Measurements from ENCODE around the gene RBPJL. TPM values are rescaled to one million over a fixed set of nuclear protein-coding genes. Genes with fewer than 3 reads are reported as not detected.

Gene RBPJL
- total RNA-seq, 1 experiment from 2014 or later, result not detected

DNA sequence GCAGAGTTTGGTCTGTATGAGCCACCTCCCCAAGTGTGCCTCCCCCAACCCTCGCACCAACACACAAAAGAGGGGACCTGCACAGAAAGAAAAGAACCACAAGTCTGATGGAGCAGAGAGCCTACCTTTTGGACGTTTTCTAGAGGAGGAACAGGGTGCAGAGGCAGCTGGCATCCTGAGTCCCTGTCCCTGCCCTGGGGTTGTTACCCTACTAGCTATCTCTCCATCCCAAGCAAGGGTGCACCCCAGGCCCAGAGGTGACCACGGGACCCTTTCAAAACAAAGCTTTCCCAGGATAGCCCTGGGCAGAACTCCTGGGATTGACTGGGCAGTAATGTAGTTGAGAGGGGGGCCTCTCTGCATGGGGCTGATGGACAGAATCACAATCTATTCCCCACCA is 11.2 kb downstream of the RBPJL start:
- no peak for DNase-seq (ENCODE audit: low read depth)

- DNase-seq (ENCODE audit: low read depth), result no peak
These were observed 11.8 kb downstream of the RBPJL start for GRCh38 chr20:45318386-45318939.

- no peak for DNase-seq (ENCODE audit: low read depth)
These were observed 12.3 kb downstream of the RBPJL start for GRCh38 chr20:45318948-45319347.

- DNase-seq (ENCODE audit: low read depth), result no peak
These were observed 14.4 kb downstream of the RBPJL start for GRCh38 chr20:45320948-45321595.

- DNase-seq (ENCODE audit: low read depth), result peak; percentile 76
These were observed 16.3 kb downstream of the RBPJL start for GRCh38 chr20:45322952-45323383.

DNA sequence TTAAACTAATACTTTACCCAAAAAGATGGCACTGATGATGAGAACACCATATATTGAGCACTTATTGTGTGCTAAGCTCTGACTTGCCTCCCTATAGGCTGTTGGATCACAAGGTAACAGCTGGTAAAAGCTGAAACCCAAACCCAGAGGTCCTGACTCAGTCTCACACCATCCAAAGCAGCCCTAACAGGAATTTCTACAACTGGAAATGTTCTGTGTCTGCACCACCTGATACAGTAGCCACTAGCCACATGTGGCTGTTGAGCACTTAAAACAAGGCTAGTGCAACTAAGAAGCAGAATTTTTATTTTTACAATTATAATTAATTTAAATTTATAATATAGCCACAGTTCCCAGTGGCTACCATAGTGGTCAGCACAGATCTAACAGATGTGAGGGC is 17.1 kb downstream of the RBPJL start:
- DNase-seq (ENCODE audit: low read depth), result no peak

- no peak for DNase-seq (ENCODE audit: low read depth)
These were observed 18.7 kb downstream of the RBPJL start for GRCh38 chr20:45325371-45325770.

DNA sequence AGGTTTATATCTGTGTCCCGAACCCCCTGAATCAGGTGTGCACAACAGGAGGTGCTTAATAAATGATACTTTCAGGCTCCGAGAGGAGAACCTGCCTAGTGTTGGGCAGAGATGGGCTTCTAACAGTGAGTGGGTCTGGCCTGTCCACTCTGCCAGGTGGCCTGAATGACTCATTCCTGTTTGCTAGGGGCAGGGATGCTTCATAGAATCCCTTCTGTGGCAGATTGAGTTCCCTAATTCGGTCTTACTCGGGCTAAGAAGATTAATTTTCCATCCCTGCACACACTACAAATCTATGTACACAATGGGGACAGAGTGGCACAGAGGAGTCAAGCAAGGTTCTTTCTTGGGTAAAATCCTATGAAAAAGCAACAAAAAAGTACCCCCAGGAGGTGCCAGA is 21.8 kb downstream of the RBPJL start:
- DNase-seq (ENCODE audit: low read depth), result no peak

DNA sequence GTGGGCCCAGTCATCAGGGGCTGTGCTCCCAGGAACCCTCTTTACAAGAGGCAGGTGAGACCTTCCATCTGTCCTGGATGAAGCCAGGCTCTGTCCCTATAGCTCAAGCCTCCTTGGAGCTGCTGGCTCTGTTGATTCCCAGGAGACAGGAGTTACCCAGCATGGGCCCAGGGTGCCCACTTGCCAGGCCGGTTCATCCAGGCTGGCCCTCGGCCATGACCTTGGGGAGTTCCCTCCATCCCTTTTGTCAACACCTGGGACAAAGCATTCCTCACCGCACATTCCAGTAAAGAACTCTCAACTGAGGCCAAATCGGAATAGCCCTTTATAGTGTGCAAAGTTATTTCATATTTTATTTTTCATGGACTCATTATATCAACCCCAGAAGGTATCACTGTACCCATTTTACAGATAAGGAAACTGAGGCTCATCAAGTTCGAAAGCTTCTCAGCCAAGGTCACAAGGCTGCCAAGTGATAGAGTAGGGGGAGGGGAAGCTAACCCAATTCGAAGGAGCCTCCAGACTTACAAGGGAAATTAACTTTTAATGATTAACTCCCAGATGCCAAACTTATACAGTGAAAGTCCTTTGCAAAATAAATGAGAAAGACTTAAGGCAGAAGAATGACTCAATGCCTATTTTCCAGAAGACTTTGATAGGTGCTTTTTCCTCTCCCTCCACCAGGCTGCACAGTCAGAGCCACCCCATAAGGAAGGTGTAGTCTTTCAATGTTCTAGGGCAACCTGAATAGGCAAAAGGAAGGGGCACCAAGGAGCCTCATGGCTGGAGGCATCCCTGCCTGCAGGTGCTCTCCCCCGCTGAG is 23.1 kb downstream of the RBPJL start:
- no peak for DNase-seq (ENCODE audit: low read depth)

DNA sequence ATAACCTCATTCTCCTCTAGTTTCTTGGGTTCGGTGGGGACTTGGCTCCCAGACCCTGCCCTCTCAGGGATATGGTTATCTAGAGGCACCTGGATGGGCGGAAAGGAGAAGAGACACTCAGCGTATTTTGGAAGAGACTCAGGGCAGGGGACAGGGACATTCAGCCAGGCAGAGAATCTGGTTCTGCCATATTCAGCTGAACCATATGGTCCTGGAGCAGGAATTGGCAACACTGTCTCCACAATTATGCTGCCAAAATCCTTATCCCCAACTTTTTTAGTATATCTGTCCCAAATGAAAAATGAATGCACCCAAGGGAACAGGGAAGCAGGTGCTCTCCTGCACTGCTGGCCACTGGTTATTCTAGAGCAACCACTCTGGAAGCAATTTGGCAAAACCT is 23.8 kb downstream of the RBPJL start:
- no peak for DNase-seq (ENCODE audit: low read depth)

GRCh38 chr20:45336530-45337366 is 30.1 kb downstream of the RBPJL start:
- peak; percentile 99 for DNase-seq (ENCODE audit: low read depth)

GRCh38 chr20:45337367-45338120 is 30.9 kb downstream of the RBPJL start:
- peak; percentile 97 for DNase-seq (ENCODE audit: low read depth)

DNA sequence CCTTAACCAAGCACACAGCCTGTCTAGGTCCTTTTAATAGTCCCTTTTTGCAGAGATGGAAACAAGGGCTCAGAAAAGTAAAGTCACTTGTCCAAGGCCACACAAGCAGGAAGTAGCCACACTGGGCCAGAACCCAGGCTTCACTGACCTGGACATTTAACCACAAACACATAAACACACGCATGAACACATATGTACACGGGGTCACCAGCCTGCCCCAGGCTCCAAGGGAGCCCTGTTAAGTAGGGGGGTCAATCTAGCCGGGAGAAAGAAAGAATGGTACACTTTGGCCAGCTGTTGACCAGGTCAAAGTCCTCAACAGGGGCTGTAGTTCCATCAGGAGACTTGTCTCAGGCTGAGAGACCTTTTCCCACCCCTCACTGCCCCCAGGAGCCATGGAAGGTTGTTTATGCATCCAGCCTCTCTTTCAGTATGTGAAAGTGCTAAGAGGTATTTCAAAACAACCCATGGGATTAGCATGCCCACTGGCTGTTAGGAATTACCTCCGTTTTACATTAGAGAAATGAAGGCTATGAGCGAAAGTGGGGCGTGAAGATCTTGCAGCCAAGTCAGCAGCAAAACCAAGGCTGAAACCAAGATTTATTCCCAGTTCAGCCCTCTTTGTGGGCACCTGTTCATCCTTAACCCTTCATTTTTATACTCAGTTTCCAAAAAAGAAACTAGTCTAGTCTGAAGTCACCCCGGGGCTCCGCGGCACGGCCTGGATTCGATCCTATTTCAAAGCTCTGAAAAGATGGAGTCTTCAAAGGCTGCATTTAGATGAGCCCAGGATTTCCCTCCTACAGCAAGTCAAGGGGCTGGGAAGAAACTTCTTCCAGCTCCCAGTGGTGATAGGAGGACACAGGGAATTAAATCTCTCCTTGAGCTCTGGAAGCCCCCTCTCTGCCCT is 31.7 kb downstream of the RBPJL start:
- no peak for DNase-seq (ENCODE audit: low read depth)

GRCh38 chr20:45339084-45339483 is 32.4 kb downstream of the RBPJL start:
- no peak for DNase-seq (ENCODE audit: low read depth)

GRCh38 chr20:45339799-45340198 is 33.2 kb downstream of the RBPJL start:
- no peak for DNase-seq (ENCODE audit: low read depth)

DNA sequence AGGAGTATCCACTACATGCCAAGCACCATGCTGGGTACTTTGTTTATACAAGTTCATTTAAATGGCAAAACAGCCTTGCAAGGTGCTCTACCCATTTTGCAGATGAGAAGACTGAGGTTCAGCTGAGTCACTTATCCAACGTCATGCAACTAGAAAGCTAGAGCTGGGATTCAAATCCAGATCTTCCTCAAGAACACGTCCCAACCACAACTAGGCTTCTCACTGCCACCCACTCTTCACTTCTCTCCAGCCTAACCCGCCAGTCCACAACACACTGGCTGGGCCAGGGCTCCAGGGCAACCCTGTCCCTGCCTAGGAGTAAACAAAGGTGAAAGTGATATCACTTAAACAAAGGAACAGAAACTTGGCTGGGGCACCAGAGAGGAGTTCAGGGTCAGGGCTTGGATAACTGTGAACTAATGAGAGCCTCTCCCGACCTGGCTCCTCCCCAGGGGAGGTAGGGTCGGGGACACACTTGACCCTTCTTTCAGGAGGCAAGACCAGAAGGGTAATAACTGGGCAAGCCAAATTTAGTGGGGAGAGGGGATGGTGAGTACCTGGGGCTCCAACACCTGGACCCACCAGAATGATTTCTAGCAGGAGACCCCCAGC is 33.7 kb downstream of the RBPJL start:
- no peak for DNase-seq (ENCODE audit: low read depth)

DNA sequence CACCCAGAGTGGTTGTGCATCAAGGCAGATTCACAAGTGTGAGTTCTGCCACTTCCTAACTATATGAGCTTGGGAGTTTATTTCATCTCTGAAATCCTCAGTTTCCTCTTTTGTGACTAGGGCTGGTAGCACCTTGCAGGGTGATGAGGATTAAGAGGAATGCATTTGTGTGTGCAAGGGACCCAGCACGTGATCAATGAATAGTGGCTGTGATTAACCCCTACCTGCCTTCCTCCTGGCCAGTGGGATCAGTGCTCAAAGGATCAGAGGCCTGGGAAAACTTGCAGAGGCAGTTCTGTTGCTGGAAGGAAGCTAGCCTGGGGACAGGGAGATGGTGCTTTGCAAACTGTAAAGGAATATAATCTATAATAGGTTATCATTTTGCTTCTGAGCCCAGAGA is 34.3 kb downstream of the RBPJL start:
- no peak for DNase-seq (ENCODE audit: low read depth)

GRCh38 chr20:45341579-45341938 is 34.9 kb downstream of the RBPJL start:
- no peak for DNase-seq (ENCODE audit: low read depth)

DNA sequence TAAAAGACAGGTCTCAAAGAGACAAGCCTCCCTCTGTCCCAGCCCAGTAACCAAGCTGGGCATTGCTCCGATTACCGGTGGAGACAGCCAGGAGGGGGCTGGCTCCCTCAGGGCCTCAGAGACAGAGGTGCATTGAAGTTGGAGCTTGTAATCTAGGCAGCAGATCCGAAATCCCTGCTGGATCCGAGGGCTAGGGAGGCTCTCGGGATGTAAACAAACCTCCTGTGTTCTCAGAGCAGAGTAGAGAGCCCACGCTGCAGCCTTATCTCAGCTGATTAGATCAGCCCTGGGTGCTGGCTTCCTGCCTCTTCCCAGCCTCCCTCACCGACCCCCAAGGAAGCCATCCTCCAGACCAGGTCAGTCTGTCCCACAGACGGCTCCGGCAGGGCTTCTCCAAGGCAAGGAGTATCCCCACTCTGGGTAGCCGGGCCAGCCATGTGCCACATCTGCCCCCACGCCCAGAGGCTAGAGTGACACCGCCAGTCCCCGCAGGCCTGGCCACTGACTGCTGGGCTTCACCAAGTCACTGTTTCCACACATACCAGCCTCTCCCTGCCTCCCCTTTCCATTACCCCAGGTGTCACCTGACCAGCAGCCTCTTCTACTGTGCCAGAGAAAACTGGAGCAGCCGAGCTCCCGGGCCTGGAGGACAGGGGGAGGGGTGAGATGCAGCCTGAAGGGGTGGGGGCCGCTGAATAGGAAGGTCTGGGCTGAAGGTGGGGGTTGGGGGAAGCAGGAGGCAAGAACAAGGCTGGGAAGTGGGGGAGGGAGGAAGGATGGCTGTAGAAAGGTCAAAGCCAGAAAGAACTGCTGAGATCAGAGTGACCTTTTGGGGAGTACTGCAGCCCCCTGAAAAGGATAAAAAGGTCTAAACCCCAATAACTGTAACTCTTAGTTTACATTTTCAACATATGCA is 35.6 kb downstream of the RBPJL start:
- DNase-seq (ENCODE audit: low read depth), result peak; percentile 95
